ENCODE measurements around the gene RB1.
A peak's percentile ranks its signal among the peaks of the same experiment; 100 is the strongest.

The RB1 gene

DNA sequence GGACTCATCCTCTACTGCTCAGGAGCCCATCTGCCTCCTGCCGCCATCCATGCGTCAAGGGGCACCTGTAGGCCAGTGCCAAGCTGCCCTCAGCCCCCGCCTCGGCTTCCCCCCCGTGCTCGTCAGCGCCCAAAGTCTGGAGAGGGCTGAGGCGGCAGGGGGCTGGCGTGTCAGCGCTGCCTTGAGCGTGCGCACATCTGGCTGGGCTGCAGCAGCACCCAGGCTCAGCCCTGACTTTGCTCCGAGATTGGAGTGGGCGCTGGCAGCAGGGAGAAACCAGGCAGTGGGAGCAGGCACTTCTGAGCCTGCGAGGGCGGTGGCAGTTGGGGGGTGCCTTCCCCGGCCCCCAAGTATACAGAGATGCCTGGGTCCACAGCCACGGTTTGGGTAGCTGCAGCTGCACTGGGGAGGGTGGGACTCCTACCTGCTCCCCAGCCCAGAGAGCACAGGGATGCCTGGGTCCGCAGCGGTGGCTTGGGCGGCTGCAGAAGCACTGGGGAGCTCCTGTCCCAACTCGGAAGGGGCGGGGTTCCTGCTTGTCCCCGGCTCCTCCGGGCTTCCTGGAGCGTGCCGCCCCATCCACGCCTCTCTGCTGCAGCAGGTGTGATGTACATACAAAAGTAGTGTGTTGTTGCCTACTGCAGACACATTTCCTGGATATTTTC is 154.2 kb downstream of the RB1 start:
- no peak for FAIRE-seq

DNA sequence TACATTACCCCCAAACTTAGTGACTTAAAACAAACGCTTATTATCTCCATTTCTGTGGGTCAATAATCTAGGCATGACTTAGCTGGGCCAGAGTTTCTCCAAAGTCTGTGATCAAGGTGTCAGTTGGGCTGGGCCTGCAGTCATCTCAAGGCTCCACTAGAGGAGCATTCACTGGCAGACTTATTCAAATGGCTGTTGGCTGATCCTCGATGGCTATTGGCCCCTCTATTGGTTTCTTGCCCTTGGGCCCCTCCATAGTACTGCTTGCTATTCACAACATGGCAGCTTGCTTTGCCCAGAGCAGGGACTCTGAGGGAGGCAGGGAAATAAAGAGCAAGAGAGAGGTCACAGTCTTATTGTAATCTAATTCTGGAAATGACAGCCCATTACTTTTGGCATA is 171.7 kb downstream of the RB1 start:
- no peak for FAIRE-seq

DNA sequence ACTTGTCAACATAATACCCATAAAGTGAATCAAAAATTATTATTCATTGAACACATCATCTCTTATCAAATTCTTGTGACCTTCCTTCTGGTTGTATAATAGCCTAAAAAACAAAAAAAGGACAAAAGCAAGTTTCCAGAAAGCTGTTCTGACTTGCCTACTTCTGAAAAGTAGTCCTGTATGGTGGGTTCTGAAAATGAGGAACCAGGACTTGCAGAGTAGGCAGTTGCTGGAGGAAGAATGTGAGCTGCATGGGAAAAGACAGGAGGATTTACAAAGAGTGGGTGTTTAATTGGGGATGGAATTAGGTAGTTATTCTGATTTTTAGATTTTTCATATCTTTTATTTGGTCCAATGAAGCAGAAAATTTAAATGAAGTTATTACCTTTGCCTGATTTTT is 172.7 kb downstream of the RB1 start:
- FAIRE-seq = no peak

DNA sequence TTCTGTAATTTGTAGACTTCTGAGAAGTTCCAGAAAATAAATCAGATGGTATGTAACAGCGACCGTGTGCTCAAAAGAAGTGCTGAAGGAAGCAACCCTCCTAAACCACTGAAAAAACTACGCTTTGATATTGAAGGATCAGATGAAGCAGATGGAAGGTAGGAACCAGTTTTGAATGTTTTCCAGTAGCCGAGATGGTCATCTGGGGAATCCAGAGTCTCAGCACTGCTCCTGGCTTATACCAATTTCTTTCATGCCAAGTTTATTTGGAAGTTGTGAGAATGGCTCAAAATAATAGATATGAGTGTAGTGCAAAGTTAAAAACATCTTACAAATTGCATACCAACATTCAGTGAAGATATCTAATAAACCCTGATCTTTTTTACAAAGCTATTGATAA is 173.1 kb downstream of the RB1 start:
- FAIRE-seq = no peak

DNA sequence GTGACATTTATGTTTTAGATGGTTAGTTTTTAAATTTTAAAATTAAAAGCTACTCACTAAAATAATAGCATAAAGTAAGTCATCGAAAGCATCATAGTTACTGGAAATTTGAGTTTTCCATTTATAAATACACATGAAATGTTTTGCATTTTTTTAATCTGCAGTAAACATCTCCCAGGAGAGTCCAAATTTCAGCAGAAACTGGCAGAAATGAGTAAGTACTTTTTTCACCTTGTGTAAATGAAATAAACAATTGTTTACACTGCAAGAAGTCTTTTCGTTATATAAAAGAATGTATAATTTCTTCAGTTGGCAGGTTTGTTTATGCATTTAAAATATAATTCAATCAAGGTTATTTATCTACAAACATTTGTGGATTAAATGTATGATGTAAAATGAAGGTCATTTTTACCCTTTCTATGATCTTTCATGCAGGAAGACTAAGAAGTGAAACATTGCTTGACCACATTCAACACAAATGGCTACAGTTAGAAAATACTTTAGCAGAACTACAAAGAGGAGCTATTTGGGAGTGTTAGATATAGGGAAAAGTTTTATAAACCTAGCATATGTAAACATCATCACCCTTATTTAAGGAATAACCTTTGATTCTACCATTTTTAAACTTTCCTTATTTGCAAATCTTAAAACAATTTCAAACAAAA is 173.8 kb downstream of the RB1 start:
- FAIRE-seq = no peak

DNA sequence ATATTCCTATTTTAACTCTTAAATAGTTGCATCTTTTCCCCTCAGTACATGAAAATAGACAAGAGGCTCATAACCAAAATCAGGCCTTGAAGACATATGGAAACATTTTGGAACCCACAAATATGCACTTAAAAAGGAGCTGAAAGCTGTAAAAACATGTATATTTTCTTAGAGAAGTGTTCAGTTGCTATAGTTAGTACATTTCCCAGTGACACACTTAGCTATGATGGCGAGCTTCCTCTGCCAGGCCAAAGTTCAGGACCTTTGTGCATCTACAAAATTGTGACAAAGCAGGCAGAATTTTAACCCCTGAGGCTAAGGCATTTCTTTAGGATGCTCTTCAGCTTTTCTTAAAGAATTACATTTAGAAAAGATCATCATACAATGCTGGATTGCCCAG is 174.8 kb downstream of the RB1 start:
- FAIRE-seq = no peak

DNA sequence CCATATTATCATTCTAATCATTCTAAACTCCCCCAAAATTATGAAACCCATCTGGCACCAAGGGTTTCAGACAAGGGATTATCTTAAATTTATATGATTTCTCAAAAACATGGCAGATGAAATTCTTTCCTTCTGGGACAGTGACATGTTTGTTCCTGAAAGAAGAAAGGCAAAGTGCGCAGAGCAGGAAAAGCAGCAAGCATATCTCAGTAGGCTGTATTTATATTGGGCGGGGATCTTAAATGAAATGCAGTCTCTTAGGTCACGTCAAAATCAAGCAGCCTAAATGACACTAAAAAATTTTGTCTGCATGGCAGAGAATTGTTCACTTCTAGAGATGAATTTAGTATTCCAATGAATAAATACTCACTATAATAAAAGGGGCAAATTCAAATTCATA is 180.0 kb downstream of the RB1 start:
- FAIRE-seq = no peak

DNA sequence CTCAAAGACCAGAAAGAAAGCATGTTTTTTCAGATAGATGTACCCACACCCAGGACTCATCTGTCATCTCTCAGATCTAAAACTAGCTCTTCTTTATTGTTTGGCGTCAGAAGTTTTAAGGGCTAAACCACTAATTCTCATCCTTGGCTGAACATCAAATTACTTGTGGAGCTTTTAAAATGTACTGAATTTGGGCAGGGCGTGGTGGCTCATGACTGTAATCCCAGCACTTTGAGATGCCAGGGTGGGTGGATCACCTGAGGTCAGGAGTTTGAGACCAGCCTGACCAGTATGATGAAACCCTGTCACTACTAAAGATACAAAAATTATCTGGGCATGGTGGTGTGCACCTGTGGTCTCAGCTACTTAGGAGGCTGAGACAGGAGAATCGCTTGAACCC is 181.9 kb downstream of the RB1 start:
- FAIRE-seq = no peak

DNA sequence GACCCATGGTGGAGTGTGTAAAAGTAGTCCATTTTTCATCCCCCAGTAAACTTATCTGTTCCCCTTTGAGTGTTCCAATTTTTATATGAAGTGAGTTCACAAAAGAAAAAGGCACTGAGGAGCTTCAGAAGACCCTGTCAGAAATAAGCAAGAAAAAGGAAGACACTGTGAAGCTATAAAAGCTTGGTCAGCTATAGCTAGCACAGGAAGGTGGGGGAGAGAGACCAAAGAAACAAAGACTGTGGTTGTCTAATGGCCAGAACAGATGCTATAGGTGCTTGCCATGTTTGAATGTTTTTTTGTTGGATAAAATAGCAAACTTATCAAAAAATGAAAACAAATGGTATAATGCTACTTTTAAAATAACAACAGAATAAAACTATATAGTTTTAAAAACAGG is 182.8 kb downstream of the RB1 start:
- FAIRE-seq = no peak

DNA sequence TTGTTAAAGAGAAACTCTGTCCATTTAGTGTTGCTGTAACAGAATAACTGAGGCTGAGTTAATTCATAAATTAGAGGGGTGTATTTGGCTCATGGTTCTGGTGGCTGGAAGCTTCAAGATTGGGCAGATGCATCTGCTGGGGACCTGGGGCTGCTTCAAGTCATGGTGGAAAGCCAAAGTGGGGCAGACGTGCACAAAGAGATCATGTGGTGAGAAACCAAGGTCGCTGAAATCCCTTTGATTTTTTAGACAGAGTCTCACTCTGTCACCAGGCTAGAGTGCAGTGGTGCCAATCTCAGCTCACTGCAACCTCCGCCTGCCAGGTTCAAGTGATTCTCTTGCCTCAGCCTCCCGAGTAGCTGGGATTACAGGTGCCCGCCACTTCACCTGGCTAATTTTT is 183.3 kb downstream of the RB1 start:
- no peak for FAIRE-seq

DNA sequence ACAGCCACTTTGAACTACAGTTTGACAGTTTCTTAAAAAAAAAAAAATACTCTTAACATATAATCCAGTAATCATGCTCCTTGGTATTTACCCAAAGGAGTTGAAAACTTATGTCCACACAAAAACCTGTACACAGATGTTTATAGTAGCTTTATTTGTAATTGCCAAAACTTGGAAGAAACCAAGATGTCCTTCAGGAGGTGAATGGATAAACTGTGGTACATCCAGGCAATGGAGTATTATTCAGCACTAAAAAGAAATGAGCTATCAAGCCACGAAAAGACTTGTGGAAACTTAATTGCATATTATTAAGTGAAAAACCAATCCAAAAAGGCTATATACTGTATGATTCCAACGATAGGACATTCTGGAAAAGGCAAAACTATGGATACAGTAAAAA is 184.4 kb downstream of the RB1 start:
- no peak for FAIRE-seq

DNA sequence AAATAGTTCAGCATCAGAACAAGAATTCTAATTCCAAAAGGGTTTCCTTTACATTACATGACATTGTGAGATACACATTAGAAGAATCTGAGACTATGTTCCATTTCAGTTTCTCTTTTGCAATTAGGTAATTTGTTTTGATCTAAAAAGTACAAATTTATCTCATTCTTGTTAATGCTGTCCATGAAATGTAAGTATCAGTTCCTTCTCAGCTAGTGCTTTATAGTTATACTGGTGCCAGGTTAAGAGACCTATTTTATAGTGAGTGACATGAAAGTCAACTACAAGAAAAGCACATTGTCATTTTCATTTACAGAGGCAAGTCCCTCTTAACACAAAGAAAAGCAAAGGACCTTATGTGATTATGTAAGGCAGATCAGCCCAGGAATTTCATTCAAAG is 185.4 kb downstream of the RB1 start:
- FAIRE-seq = no peak

DNA sequence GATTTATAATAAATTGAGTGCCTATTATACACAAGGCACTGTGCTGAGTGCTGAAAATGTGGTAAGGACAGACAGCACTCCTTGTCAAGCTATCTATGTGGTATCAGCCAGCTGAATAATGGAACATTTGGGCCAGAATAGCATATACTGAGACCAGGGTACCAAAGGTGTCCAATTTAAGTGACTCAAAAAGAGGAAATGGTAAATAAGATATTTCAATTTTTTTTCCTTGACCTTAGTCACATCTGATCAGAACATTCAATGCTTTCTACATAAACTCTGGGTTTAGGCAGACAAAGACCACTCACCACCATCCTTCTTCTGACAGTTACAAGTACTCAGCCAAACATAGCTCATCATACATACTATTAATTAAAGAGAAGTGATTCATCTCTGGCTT is 186.1 kb downstream of the RB1 start:
- no peak for FAIRE-seq

DNA sequence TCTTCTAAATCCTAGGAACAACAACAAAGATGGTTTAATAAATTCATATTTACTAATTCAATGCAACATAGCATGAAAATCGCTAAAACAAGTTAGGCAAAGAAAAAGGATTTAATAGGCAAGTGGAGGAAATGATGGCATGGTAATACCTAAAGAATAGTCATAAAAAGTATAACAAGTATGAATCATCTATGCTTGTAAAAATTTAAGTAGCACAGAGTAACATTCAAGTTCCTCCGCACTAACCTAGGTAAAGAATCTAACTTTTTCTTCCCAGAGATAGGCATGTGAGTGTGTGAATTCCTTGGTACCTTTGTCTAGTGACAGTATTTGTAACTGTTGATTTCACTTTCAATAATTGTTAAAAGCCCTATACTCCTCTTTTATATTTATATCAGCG is 186.7 kb downstream of the RB1 start:
- FAIRE-seq = no peak

DNA sequence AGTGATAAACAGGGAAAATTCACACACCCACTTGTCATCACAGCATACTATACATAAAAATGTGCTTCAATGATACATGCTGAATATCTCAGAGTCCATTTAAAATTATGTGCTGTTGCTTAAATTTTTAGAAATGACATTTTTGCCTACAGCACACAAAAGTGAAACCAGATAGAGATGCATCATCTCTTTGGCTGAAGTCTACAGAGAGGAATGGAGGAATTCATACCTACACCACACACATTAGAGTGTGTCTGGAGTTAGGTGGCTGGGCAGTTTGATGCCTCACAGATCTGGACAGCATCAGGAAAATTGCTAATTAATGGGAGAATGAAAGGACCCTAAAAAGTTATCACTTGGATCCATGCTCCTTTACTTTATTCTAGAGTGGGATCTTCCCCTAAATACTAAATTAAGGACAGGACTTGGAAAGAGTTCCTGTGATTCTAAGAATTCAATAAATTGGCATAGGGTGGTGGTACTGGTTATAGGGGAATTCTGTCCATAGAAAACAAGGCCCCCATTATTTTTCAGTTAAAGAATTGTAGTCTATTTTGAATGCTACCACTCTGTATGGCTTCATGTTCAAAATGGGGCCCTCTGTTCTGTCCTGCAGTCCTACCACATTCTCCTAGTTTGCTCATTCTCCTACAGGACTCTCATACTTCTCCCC is 188.0 kb downstream of the RB1 start:
- FAIRE-seq = no peak

DNA sequence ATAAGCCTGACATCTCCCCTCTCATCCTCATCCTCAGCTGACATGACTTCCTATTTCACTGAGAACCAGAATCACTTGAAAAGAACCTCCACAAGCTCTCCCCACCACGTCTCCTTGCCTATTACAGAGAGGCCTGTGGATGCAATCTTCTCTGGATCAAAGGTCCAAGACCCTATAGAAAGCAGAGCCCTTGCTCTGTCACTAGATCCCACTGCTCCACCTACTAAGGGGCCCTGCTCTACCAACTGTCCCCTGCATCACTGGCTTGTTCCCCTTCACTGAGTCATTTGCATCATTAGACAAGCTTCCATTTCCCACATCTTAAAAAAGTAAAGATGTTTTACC is 188.5 kb downstream of the RB1 start:
- FAIRE-seq = no peak

DNA sequence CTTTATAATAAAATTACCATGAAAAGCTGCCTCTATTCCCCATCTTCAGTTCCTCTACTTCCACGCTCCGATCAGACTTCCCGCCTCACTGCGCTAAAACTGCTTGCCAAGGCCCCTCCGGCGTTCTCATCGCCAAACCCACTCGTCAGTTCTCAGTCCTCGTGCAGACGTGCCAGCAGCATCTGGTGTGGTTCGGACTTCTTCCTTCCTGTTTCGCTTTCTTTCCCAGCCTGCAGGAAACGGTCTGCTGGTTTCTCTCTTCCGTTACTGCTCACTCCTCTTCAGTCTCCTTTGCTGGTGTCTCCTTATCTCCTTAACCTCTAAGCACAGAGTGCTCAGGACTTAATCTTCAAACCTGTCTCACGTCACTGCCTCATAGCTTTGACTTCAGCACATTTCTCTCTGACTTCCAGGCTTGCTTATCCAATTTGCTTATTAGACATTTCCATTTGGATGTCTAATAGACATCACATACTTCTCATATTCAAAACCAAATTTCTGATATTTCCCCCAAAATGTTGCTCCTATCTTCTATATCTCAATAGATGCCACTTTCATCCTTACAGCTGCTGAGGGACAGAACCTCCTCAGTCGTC is 189.0 kb downstream of the RB1 start:
- no peak for FAIRE-seq

DNA sequence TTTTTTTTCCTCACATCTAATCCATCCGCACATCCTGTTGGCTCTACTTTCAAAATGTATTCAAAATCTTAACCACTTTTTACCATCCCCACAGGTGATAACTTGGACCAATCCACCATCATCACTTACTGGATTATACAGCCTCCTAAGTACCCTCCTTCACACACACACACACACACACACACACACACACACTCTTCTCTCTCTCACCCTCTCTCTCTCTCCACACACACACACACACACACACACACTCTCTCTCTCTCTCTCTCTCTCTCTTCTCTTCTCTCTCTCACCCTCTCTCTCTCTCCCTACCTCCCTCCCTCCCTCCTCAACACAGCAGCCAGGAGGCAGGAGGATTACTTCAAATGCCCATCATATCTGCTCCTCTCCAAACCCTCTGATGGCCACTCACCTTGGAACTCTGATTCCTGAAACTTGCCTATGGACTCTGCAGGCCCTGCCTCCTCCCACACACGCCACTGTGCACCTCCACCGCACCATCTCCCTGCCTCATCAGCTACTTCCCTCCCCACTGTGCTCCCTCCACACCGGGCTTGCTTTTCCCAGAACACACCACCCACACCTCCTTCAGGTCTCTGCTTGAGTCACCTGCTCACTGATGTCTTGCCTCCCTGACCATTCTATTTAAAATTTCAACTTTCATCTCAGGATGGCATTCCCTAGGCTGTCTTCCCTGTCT is 189.7 kb downstream of the RB1 start:
- no peak for FAIRE-seq

DNA sequence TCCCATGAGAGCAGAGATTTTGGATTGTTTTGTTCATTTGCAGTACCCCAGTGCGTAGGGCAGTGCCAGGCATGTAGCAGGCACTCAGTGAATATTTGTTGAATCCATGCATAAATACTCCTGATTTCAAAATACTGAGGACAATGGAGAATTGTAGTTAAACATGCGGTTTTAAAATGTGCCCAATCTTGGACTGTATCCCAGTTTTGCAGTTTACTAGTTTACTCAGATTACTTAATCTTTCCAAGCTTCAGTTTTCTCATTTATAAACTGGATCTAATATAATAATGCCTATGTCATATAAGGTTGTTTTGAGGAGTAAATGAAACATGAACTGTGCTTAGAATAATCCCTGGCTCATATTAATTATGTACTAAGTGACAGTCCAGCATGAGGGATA is 190.3 kb downstream of the RB1 start:
- no peak for FAIRE-seq

DNA sequence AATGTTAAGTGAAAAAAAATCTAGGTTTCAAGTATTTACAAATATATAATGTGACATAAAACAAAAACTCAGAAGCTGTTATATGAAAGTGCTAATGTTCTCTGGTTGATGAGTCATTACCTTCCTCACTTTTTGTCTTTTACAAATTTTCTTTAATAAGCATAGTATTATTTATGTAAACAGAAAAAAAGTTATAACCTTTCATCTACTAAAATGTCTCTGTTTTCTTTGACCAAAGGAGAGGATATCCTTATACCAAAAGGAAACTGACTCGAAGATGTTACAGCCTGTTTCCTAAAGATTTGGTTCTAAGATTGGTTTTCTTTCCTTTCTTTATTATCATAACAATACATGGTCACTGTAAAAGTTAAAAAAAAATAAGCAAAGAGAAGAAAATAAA is 191.3 kb downstream of the RB1 start:
- peak; percentile 47 for FAIRE-seq

DNA sequence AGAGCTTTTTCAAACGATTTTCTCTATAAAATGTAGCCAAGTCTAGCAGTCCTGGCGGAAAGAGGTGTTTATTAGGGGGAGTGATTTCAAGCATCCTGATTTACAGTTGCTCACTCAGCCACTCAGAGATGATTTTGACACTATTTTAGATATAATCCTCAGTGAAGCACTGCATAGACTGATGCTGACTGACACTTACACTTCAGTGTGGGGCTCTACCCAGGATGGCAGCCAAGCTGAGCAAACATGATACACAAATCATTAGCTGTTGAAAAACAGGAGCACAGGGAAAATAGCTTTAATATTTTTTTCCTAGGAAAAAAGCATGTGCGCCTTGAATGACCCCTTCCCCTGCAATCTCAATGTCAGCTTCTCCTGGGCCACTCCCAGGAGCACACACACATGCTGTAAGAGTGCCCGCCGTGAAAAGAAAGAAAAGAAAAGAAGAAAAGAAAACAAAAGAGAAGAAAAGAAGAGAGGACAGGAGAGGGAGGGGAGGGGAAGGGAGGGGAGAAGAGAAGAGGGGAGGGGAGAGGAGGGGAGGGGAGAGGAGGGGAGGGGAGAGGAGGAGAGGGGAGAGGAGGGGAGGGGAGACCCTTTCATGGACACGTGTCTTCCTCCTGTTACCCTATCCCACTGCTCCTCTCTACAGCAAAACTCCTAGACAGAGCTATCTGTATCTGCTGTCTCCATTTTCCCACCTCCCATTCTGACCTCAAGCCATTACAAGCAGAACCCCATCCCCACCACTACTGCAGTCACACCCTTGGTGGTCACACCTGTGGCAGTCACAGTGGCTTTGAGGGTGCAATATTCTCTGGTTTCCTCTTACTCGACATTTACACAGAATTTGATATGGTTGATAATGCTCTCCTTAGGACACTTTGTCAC is 193.0 kb downstream of the RB1 start:
- FAIRE-seq = no peak

DNA sequence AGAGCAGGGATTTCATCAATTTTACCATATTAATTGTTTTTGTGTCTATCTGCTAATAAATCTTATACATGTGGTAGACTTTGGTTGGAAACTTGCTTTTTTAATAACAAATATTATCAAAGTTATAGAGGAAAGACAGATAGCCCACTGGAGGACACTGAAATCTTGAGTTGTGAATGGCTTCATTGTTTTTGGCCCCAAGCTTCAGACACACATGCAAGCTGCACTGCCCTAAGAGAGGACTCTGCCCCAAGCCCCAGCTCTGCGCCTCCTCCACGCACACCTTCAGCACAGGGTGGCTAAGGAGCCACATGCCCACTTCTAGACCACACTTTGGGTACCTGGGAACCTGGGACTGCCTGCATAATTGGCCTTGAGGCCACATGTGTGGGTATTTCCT is 194.1 kb downstream of the RB1 start:
- no peak for FAIRE-seq
